Panc1 (cell line): ENCODE data around the gene OSBPL1A.

Experiments used
- SIN3A ChIP-seq: IDR thresholded peaks from 2 replicates; pipeline ENCODE4 v1.6.1; 2012; ENCODE audit warnings: low read depth, mild to moderate bottlenecking, low read length, moderate library complexity, borderline replicate concordance; ENCODE audit not compliant: insufficient read depth
- TF ChIP-seq, protein P1 (sequence below): fragments of 450-650 bp; IDR thresholded peaks from 2 replicates; pipeline ENCODE4 v1.5.1; 2017; ENCODE audit warnings: mild to moderate bottlenecking

DNA sequence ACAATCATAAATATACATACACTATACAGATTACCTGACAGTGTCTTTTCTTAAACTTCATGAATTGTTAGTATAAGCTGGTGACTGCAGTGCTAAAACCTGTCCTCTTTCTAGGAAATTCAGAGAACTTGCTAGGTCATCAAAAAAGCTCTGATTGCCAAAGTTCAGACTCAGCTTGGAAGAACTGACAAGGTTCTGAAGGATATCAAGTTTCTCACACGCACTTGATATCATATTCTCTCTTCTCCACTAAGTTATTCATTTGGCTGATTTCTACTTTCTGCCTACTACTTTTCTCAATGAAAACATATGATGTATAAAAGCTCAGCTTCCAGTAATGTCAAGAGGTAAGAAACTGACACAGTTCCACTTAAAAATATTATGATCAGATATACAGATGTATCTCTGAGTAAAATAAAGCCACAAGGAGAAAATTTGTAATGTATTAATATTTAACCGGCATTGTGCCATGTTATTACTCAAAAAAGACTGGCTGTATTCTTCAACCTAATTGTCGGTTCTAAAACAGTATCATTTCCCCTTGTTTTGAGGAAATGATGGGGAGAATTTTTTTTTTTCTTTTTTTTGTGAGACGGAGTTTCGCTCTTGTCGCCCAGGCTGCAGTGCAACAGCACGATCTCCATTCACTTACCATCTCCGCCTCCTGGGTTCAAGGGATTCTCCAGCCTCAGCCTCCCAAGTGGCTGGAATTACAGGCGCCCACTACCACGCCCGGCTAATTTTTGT, 2.4 kb downstream of the OSBPL1A start:
- TF ChIP-seq SIN3A: no peak
- TF ChIP-seq, protein P1, sequence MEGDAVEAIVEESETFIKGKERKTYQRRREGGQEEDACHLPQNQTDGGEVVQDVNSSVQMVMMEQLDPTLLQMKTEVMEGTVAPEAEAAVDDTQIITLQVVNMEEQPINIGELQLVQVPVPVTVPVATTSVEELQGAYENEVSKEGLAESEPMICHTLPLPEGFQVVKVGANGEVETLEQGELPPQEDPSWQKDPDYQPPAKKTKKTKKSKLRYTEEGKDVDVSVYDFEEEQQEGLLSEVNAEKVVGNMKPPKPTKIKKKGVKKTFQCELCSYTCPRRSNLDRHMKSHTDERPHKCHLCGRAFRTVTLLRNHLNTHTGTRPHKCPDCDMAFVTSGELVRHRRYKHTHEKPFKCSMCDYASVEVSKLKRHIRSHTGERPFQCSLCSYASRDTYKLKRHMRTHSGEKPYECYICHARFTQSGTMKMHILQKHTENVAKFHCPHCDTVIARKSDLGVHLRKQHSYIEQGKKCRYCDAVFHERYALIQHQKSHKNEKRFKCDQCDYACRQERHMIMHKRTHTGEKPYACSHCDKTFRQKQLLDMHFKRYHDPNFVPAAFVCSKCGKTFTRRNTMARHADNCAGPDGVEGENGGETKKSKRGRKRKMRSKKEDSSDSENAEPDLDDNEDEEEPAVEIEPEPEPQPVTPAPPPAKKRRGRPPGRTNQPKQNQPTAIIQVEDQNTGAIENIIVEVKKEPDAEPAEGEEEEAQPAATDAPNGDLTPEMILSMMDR: no peak
